GM15510 (cell line): ENCODE data around the gene SIAE.

Experiments
- POLR2A ChIP-seq: IDR thresholded peaks from 3 replicates; pipeline ENCODE4 v1.6.1; 2011; ENCODE audit warnings: borderline replicate concordance; ENCODE audit not compliant: insufficient read length; ENCODE audit errors: extremely low read depth

SIAE gene

DNA sequence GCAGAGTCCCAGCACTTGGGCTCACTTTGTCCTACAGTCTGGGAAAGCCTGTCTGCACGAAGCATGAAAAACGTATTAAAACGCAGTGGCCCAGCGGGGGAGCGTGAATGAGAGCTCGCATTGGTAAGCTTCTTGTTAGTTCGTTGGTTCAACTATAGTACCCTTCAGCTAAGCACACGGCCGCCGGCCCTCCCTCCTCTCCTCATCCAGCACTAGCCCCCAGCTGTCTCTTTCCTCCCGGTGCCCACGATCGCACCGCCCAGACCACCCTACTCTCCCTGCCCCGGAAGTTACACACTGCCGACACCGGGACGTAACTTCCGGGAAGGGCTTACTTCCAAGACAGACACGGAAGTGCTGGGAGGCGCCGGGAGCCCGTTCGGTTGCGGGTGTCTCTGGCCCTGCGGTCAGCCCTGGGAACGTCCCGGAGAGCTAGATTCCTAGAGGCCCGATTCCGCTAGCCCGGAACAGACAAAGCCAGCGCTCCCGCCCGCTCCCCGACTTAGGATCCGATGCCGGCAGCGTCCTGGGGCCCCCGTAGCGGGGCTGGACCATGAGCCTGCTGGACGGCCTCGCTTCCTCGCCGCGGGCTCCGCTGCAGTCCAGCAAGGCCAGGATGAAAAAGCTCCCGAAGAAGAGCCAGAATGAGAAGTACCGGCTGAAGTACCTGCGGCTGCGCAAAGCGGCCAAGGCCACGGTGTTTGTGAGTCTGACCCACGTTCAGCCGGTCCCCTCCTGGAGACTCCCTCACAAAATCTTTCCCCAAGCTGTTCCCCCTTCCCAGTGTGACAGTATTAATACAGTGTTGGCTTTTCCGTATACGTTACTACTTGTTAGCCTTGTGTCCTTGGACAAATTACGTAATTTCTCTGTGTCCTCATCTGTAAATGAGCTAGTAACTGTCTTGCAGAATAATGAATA, 50.7 kb downstream of the SIAE start, which contains the start of gene TBRG1:
TBRG1 (plus strand) TSS at position 334 of the 921 bp plus-strand sequence; CDS start at position 554, 220 bp downstream.
- peak; percentile 95 for TF ChIP-seq POLR2A

DNA sequence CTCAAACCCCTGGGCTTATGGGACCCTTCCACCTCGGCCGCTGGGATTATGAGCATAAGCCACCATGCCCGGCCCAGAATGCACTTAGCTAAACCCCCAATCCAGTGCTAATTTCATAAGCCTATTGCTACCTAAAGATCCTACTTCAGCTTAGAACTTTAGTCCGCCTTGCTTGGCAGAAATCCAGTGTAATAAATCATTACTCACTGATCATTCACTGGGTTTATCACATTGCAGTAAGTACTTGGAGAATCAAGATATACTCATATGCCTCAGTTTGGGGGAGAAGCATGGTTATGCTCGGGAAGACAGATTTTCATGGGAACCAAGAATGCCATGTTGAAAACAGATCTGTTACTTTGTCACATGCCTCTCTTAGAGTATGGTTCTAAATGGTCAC, 54.7 kb downstream of the SIAE start:
- TF ChIP-seq POLR2A, result no peak

DNA sequence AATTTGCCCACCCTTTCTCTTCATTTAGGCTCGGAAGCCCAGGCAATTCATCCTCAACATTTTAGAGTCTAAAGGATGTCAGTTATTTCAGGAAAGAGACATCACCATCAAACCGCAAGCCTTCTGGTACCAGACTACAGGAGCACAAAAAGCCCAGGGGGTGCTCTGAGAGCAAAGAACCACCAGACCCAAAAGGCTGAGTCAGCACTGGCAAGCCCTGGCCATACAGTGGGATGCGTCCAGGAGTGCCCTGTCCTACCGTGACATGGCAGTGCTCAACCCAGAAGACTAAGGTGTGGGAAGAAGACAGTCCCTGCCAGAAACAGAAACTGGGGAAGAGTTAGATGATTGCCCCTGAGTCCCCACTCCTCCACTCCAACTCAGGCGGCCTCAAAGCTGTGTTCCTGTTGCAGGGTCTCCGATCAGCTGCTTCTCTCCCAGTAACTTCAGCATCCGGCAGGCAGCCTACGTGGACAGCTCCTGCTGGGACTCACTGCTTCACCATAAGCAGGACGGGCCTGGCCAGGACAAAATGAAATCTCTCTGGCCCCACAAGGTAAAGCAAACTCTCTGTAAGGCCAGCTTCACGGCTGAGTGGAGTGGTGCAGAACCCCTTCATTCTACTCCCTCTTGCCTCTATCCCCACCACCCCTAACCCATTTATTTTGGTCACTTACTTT, 60.8 kb downstream of the SIAE start:
- TF ChIP-seq POLR2A, result no peak

DNA sequence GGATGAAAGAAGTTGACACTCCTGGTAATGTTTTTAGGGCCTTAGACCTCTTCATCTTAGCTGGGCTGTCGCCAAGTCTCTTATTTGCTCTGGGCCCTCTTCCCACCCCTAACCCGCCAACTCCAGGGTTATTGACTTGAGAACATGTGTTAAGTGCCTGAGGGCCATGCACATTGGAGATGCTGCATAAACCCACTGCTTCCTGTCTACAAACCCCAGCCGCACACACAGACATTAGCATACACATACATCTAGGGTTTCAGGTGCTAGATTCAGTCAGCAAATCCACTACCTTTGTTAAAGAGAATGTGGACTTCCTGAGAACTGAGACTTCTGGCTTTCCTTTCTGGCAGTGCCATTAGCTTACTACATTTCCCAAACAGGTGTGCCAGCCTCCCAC, 61.5 kb downstream of the SIAE start:
- no peak for TF ChIP-seq POLR2A

DNA sequence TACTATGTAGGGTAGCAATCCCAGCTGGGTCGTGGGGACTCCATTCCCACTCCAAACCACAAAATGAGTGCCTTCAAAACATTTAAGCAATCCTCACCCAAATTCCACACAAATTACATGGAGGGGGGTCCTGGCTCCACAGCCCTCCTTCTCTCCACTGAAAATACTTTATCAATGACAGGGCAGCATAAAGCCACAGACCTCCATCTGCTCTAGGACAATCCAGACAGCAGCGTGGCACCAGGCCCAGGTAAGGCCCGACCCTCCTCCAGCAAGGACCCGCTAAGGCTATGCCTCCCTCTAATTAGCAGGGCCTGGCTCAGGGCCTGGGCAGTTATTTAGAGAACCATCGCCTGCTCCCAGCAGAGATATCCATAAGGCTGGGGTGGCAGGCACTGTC, 62.5 kb downstream of the SIAE start, which contains the start of gene PANX3:
PANX3 (plus strand) TSS at position 365 of the 400 bp plus-strand sequence. CDS start 129 bp downstream, outside the sequence.
- no peak for TF ChIP-seq POLR2A

DNA sequence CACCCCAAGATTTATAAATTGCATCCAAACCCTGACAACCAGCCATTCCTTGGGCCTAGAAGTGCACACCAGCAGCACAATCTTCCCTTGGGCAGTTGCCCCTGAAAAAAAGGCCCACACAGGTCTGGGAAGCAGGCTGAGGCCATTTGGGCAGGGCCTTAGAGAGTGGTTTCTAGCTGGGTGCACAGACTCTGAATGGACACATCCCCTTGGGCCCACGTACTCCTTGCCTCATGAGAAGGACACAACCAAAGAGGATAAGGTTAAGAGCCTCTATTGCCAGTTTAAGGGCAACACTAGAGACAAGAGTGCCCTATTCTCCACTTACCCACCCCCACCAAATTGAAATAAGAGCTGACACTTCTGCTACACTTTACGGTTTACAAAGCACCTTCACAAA, 63.2 kb downstream of the SIAE start:
- TF ChIP-seq POLR2A, result no peak

DNA sequence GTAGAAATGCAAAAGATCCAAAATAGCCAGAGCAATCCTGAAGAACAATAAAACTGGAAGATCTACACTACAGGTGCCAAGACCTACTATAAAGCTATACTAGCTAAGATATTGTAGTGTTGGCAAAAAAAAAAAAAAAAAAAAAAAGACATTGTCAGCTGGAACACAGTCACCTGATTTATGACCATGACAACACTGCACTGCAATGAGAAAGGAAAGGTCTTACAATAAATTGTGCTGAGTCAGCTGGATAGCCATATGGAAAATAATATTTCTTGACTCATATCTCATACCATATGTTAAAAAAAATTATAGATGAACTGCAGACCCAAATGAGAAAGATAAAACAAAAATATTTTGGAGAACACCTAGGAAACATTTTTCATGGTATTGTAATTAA, 65.4 kb downstream of the SIAE start:
- TF ChIP-seq POLR2A, result no peak

DNA sequence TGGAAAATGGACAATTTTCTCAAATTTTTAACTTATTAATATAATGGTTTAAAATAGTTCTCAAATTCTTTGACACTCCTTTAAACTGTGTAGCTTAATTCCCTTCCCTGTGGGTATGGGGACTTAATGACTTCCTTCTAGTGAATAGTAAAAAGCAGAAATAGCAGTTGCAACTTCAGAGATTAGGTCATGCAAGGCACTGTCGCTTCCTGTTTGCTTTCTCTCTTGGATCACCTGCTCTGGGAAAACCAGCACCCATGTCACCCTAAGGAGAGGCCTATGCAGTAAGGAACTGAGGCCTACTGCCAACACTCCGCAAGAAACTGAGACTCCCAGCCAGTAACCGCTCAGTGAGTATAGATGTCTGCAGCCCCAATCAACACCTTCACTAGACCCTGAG, 67.8 kb downstream of the SIAE start:
- TF ChIP-seq POLR2A, result no peak

DNA sequence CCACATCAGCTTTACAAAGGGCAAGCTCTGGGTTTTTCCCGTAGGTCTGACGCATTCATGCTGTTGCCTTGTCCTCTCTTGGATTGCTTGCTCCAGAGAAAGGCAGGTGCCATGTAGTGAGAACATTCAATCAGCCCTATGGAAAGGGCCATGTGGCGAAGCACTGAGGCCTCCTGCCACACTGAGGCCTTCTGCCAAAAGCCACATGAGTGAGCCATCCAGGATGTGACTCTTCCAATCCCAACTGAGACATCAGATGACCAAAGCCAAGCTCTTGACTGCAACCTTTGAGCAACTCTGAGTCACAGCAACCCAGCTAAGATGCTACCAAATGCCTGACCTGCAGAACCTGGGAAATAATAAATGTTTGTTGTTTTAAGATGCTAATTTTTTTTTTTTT, 71.3 kb downstream of the SIAE start:
- TF ChIP-seq POLR2A, result no peak

DNA sequence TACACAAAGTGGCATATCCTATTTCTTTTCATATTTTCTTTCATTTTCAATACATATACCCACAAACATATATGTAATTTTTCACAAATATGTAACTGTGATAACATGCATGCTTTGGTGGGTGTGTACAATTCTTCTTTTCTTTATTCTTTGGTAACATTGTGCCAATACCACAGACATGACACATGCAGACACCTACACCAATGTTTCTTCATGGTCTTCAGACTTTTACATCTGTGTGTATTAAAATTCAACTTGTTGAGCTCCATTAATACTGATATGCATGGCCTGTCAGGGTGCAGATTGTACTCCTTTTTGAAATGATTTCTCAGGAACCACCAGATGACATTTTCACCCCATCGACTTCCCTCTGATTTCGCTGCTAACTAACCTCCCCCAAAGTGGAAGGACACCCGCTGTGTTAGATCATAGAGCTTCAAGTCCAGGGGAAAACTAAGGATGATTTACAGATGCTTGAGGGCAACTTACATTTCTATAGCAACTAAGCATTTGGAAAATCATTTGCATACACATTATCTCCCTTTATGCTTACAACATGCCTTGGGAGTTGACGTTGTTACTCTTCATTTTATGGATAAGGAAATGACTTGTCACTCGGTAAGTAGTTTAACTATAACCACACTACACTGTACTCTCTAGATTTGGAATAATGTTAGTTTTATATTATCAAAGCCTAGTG, 72.8 kb downstream of the SIAE start:
- TF ChIP-seq POLR2A, result no peak

DNA sequence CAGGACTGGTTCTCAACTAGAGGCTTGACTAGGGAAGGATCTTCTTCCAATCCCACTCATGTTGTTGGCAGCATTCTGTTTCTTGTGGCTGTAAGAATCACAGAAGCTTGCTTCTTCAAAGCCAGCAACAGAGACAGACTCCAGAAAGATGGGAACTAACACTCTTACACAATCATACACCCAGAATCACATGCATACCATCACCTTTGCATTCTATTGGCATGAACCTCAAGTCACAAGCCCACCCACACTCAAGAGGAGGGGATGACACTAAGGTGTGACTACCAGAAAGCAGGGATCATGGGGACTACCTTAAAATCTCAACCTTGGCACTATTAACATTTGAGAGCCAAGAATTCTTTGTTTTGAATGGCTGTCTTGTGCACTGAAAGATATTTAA, 75.9 kb downstream of the SIAE start:
- no peak for TF ChIP-seq POLR2A

DNA sequence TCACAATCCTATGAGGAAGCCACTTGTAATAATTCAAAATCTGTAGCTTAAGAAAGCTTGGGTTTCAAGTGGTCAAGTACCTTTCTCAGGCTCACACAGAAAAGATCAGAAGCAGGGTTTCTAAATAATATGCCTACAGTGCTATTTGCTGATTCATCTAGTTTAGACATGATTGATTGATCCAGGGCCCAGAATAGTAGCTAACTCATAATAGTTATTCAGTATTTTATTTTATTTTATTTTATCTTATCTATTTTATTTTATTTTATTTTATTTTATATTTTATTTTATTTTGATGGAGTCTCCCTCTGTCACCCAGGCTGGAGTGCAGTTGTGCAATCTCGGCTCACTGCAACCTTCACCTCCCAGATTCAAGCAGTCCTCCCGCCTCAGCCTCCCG, 78.2 kb downstream of the SIAE start:
- TF ChIP-seq POLR2A, result no peak

DNA sequence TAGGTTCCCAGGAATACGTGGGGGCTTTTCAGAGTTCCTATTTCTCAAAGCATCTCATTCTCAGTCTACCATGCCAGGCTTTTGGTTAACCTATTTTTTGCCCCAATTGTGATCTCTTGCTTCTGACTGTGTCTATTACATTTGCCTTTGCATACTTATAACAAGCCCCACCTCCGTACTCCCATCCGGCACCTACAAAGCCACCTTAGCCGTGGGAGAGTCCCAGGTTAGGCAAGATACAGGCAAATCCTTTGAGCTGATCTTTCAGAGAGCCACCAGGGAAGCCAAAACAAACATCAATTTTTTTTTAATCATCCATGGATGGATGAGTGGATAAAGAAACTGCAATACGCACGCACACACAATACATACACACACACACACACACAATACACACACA, 80.9 kb downstream of the SIAE start:
- TF ChIP-seq POLR2A, result no peak

DNA sequence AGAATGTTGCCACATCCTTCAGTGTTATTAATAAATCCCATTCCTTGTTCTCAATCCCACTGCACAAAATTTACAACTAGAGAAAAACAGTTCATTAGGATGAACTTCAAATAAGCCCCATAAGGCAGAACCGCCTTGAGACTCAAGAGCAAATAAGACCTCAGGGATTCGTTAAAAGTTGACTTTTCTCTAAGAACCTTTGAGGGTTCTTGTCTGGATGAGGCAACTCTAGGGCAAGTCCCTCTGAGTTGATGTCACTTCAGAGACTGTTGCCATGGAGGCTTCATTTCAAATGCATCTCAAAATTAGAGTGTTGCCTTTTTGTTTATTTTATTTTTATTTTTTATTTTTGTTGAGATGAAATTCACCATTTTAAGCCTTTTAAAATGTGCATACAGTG, 82.1 kb downstream of the SIAE start:
- no peak for TF ChIP-seq POLR2A

DNA sequence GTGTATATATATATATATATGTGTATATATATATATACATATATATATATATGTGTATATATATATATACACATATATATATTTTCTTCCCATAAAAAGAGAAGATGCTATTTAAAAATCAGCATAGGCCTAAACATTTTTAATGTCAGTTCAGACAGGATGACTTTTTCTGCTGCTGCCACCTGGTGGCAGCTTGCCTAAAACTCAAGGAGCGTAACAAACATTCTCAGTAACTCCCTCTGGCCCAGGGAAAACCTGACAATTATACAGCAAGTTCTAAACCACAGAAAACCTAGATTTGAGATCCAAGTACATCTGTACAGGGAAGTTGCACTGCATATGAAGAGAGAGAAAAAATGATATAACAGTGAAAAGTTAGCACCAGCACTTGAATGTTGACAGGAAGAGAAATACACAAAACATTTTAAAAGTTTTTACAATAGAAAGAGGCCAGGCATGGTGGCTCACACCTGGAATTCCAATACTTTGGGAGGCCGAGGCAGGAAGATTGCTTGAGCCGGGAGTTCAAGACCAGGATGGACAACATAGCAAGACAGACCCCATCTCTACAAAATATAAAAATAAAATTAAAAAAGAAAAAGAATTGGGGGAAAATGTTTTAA, 87.2 kb downstream of the SIAE start:
- no peak for TF ChIP-seq POLR2A
